HG03432 (cell line): ENCODE data around the gene TANK.

Experiments used
- ATAC-seq: cut with Tn5 transposase; IDR thresholded peaks from one replicate; pipeline ENCODE4 v1.9.1; 2021; ENCODE audit warnings: mild to moderate bottlenecking, moderate library complexity; ENCODE audit not compliant: unreplicated experiment

The TANK gene

GRCh38 chr2:161133366-161133765 is 26.9 kb upstream of the TANK start:
- ATAC-seq, result no peak

- ATAC-seq, result no peak
Measured at GRCh38 chr2:161134547-161135518, 25.4 kb upstream of the TANK start.

- no peak for ATAC-seq
Measured at GRCh38 chr2:161135951-161136593, 24.2 kb upstream of the TANK start.

- ATAC-seq, result peak; percentile 84
Measured at GRCh38 chr2:161136696-161137324, 23.4 kb upstream of the TANK start.

- peak; percentile 13 for ATAC-seq
Measured at GRCh38 chr2:161138429-161138828, 21.8 kb upstream of the TANK start.

- ATAC-seq, result peak; percentile 35
Measured at GRCh38 chr2:161139098-161139987, 20.9 kb upstream of the TANK start.

- ATAC-seq, result peak; percentile 46
Measured at GRCh38 chr2:161141033-161141432, 19.2 kb upstream of the TANK start.

- no peak for ATAC-seq
Measured at GRCh38 chr2:161146209-161146775, 13.9 kb upstream of the TANK start.

GRCh38 chr2:161146996-161147395 is 13.2 kb upstream of the TANK start:
- ATAC-seq, result peak; percentile 16

GRCh38 chr2:161147856-161148255 is 12.4 kb upstream of the TANK start:
- peak; percentile 71 for ATAC-seq

GRCh38 chr2:161150704-161151103 is 9.5 kb upstream of the TANK start:
- ATAC-seq, result no peak

GRCh38 chr2:161152302-161152701 is 7.9 kb upstream of the TANK start:
- ATAC-seq, result no peak

GRCh38 chr2:161158882-161159281 is 1.3 kb upstream of the TANK start:
- ATAC-seq, result no peak

- ATAC-seq, result peak; percentile 0
Measured at GRCh38 chr2:161159456-161160225, 587 bp upstream of the TANK start.

GRCh38 chr2:161161074-161161706 is 962 bp downstream of the TANK start:
- ATAC-seq, result no peak

- ATAC-seq, result no peak
Measured at GRCh38 chr2:161163440-161163839, 3.2 kb downstream of the TANK start.

- ATAC-seq, result no peak
Measured at GRCh38 chr2:161164161-161164560, 3.9 kb downstream of the TANK start.

- ATAC-seq, result no peak
Measured at GRCh38 chr2:161165266-161165665, 5.0 kb downstream of the TANK start.

- ATAC-seq, result peak; percentile 21
Measured at GRCh38 chr2:161165811-161166210, 5.6 kb downstream of the TANK start.
